CD4-positive, CD25-positive, alpha-beta regulatory T cell (primary cell): ENCODE results near the gene RPL6. TPM values are rescaled to one million over a fixed set of nuclear protein-coding genes. Genes with fewer than 3 reads are reported as not detected.
A peak's percentile ranks its signal among the peaks of the same experiment; 100 is the strongest.
"Not testable (repeated sequence)": the region's sequence is repeated elsewhere in the genome, so short reads cannot be mapped to it uniquely, and the experiment has no call there.

ENCODE experiments used
- ATAC-seq, 2 donors: fragments of 150-1000 bp; cut with Tn5 transposase; one replicate each; pipeline ENCODE4 v1.10.0; 2021; ENCODE audit warnings: low read depth in 2 of 2, moderate number of reproducible peaks in 2 of 2, moderate library complexity in 1 of 2
- DNase-seq, 3 donors: peaks; one replicate each; pipeline versions ENCODE4 v3.0.0 to v3.0.0-alpha.2; 2012 to 2022; ENCODE audit warnings: mixed read lengths in 1 of 3
- H3K27ac ChIP-seq: one replicate; pipeline ENCODE4 v1.7.0; 2013; ENCODE audit warnings: mild to moderate bottlenecking, low read length; ENCODE audit not compliant: insufficient read depth, poor library complexity, severe bottlenecking
- H3K27me3 ChIP-seq: one replicate; pipeline ENCODE4 v1.7.0; 2013; ENCODE audit warnings: low read length; ENCODE audit not compliant: control insufficient read depth, insufficient read depth
- H3K36me3 ChIP-seq: one replicate; pipeline ENCODE4 v1.7.0; 2013; ENCODE audit warnings: mild to moderate bottlenecking, low read length, moderate library complexity; ENCODE audit not compliant: control insufficient read depth, insufficient read depth
- H3K4me1 ChIP-seq: 2 replicates; pipeline ENCODE4 v1.7.0; 2013; ENCODE audit warnings: mild to moderate bottlenecking, low read length; ENCODE audit not compliant: insufficient read depth, control insufficient read depth, poor library complexity, severe bottlenecking
- H3K4me3 ChIP-seq: one replicate; pipeline ENCODE4 v1.7.0; 2013; ENCODE audit warnings: low read depth, mild to moderate bottlenecking, low read length, moderate library complexity
- H3K9me3 ChIP-seq, 2 experiments: 1 replicate in 1 of 2; 2 replicates in 1 of 2; pipeline ENCODE4 v1.7.0; 2013; ENCODE audit warnings: low read length in 2 of 2, mild to moderate bottlenecking in 1 of 2, moderate library complexity in 1 of 2; ENCODE audit not compliant: control insufficient read depth in 2 of 2
- H3K27ac Mint-ChIP-seq, 3 donors: one replicate each; pipeline ENCODE4 v1.8.0; 2020 to 2022; ENCODE audit warnings: mild to moderate bottlenecking in 3 of 3, mixed read lengths in 3 of 3, moderate library complexity in 2 of 3
- H3K27me3 Mint-ChIP-seq: one replicate; pipeline ENCODE4 v1.8.0; 2022; ENCODE audit warnings: mild to moderate bottlenecking, mixed read lengths
- H3K36me3 Mint-ChIP-seq: one replicate; pipeline ENCODE4 v1.8.0; 2020; ENCODE audit warnings: mixed read lengths
- H3K4me1 Mint-ChIP-seq, 4 donors: one replicate each; pipeline ENCODE4 v1.8.0; 2020 to 2022; ENCODE audit warnings: mixed read lengths in 4 of 4, mild to moderate bottlenecking in 1 of 4
- H3K4me3 Mint-ChIP-seq, 4 donors: one replicate each; pipeline ENCODE4 v1.8.0; 2020 to 2022; ENCODE audit warnings: mild to moderate bottlenecking in 4 of 4, mixed read lengths in 4 of 4, moderate library complexity in 3 of 4
- H3K9me3 Mint-ChIP-seq, 7 donors: one replicate each; pipeline ENCODE4 v1.8.0; 2020 to 2022; ENCODE audit warnings: mixed read lengths in 7 of 7, mild to moderate bottlenecking in 3 of 7, moderate library complexity in 2 of 7
- polyA plus RNA-seq, 4 donors: library from polyadenylated mRNA; unstranded; fragments of 300-500 nt; fragmentation: Illumina TruSeq; gene quantifications; one replicate each; pipeline ENCODE4 v1.2.3, GENCODE V29; 2021
- total RNA-seq: library from RNA; stranded (reverse); gene quantifications from one replicate; pipeline ENCODE4 v1.2.3, GENCODE V29; 2022

RPL6 gene
- total and polyA plus RNA-seq, 5 donors from 2014 or later, result 375 to 1,320 (median 585) TPM

DNA sequence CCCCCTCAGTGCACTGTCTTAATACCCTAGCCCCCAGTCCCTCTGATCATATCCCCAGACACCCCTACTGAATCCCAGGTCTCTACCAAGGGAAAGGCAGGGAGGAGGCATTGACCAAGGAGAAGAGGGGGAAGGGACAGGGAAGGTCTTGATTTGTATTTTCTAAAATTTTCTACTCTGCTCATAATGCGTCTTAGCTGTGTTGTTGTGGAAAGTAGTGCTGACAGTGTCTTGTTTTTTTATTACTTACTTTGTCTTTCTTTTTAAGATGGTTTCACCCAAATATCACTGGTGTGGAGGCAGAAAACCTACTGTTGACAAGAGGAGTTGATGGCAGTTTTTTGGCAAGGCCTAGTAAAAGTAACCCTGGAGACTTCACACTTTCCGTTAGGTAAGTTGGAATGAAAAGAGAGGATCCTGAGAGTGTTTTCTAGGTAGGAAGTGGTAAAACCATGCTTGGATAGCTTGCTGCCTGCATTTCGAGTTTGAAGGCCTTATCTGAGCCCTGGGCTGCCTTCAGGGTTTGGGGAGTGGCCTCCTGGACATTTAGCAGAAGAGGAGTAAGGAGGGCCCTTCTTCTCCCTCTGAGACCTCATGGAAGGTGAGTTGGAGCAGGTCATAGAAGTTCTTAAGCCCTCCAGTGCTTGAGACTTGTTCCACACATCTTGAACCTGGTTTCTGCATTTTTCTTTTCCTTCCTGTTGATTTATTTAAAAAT, 36.8 kb upstream of the RPL6 start:
- H3K27ac ChIP-seq, result no peak overlapping the region
- no peaks in the 10 kb centered on the region for H3K27me3 ChIP-seq
- H3K4me3 ChIP-seq, result no peak overlapping the region
- peaks cover 17% of the 10 kb centered on the region for H3K36me3 Mint-ChIP-seq
- H3K36me3 ChIP-seq, result peaks cover 21% of the 10 kb centered on the region
- H3K4me1 Mint-ChIP-seq, result peaks cover 6 to 22% (median 16%) of the 10 kb centered on the region in 4 donors
- no peaks in the 10 kb centered on the region for H3K9me3 Mint-ChIP-seq
- peak overlapping the region in 2 of 3 donors; percentile 67 to 83 for H3K27ac Mint-ChIP-seq
- no peak overlapping the region for H3K4me3 Mint-ChIP-seq
- ATAC-seq (no peak), DNase-seq (no peak)
- H3K27me3 Mint-ChIP-seq, result no peaks in the 10 kb centered on the region
- peaks cover 7% of the 10 kb centered on the region for H3K4me1 ChIP-seq
- no peaks in the 10 kb centered on the region for H3K9me3 ChIP-seq

DNA sequence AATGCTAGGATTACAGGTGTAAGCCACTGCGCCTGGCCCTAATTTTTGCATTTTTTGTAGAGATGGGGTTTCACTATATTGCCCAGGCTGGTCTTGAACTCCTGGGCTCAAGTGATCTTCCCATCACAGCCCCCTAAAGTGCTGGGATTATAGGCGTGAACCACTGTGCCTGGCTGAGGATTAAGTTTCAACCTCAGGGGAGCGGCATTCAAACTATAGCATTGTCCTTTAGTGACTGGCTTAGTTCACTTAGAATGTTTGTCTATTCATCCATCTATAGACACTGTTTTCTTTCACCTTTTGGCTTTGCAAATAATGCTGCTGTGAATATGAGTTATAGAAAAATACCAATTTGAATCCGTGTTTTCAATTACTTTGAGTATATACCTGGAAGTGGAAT, 34.5 kb upstream of the RPL6 start:
- Mint-ChIP-seq H3K9me3 (no peaks in the 10 kb centered on the region), H3K4me3 (no peak overlapping the region), H3K4me1 (peaks cover 10 to 25% (median 16%) of the 10 kb centered on the region in 4 donors), H3K36me3 (peaks cover 9% of the 10 kb centered on the region), H3K27ac (peak overlapping the region in 1 of 3 donors; percentile 26), H3K27me3 (no peaks in the 10 kb centered on the region)
- Histone ChIP-seq H3K27ac (no peak overlapping the region), H3K27me3 (no peaks in the 10 kb centered on the region), H3K9me3 (no peaks in the 10 kb centered on the region), H3K4me1 (peaks cover 7% of the 10 kb centered on the region), H3K36me3 (peaks cover 10% of the 10 kb centered on the region), H3K4me3 (no peak overlapping the region)
- DNase-seq (no peak), ATAC-seq (no peak)

DNA sequence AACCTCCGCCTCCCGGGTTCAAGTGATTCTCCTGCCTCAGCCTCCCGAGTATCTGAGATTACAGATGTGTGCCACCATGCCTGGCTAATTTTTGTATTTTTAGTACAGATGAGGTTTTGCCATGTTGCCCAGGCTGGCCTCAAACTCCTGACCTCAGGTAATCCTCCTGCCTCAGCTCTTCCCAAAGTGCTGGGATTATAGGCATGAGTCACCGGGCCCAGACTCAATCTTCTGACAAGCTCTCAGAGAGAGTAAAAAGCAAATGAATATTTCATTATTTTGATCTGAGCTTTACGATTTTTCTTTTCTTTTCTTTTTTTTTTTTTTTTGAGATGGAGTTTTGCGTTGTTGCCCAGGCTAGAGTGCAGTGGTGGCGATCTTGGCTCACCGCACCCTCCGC, 31.2 kb upstream of the RPL6 start:
- H3K4me1 ChIP-seq, H3K27ac ChIP-seq, ATAC-seq, H3K27me3 ChIP-seq, H3K9me3 Mint-ChIP-seq, H3K36me3 Mint-ChIP-seq, H3K27me3 Mint-ChIP-seq, DNase-seq, H3K4me3 Mint-ChIP-seq, H3K27ac Mint-ChIP-seq, H3K36me3 ChIP-seq, H3K4me3 ChIP-seq, H3K9me3 ChIP-seq: not testable (repeated sequence)
- H3K4me1 Mint-ChIP-seq, result peaks cover 17 to 25% (median 20%) of the 10 kb centered on the region in 4 donors

- Histone ChIP-seq H3K27me3 (no peaks in the 10 kb centered on the region), H3K36me3 (no peaks in the 10 kb centered on the region), H3K4me1 (no peaks in the 10 kb centered on the region), H3K27ac (no peak overlapping the region), H3K4me3 (no peak overlapping the region), H3K9me3 (no peaks in the 10 kb centered on the region)
- no peaks in the 10 kb centered on the region for H3K9me3 Mint-ChIP-seq
- no peaks in the 10 kb centered on the region for H3K27me3 Mint-ChIP-seq
- no peak for DNase-seq
- peaks cover 2% of the 10 kb centered on the region for H3K36me3 Mint-ChIP-seq
- peak overlapping the region in 1 of 3 donors; percentile 10 for H3K27ac Mint-ChIP-seq
- no peak overlapping the region for H3K4me3 Mint-ChIP-seq
- ATAC-seq, result no peak
- peaks cover 19 to 26% (median 22%) of the 10 kb centered on the region in 4 donors for H3K4me1 Mint-ChIP-seq
Measured at GRCh38 chr12:112439769-112440168, 30.4 kb upstream of the RPL6 start.

DNA sequence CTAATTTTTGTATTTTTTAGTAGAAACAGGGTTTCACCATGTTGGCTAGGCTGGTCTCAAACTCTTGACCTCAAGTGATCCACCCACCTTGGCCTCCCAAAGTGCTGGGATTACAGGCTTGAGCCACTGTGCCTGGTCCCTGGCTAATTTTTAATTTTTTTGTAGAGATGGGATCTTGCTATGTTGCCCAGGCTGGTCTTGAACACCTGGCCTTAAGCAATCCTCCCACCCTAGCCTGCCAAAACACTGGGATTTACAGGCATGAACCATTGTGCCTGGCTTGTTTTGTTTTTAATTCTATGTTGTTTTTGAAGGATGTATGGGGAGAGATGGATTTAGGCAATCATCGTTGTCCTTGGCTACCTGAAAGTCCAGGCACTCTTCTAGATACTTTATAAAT, 29.2 kb upstream of the RPL6 start:
- not testable (repeated sequence) for H3K4me3 ChIP-seq, H3K4me3 Mint-ChIP-seq, H3K4me1 ChIP-seq, H3K36me3 Mint-ChIP-seq, H3K9me3 ChIP-seq, H3K9me3 Mint-ChIP-seq, ATAC-seq, H3K27ac Mint-ChIP-seq, H3K27me3 ChIP-seq, H3K27ac ChIP-seq, DNase-seq, H3K27me3 Mint-ChIP-seq, H3K36me3 ChIP-seq
- peaks cover 18 to 28% (median 20%) of the 10 kb centered on the region in 4 donors for H3K4me1 Mint-ChIP-seq

DNA sequence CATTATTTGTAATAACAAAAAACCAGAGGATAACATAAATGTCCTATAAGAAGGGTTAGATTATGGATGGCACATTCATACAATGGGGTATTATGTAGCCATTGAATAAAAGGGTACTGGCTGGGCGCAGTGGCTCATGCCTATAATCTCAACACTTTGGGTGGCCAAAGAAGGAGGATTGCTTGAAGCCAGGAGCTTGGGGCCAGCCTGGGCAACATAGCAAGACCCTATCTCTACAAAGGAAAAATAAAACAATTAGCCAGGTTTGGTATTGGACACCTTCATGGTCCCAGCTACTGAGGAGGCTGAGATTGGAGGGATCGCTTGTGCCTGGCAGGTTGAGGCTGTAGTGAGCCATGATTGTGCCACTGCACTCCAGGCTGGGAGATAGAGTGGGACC, 24.1 kb upstream of the RPL6 start:
- DNase-seq, result no peak
- no peak for ATAC-seq
- Histone ChIP-seq H3K9me3 (no peaks in the 10 kb centered on the region), H3K27ac (no peak overlapping the region), H3K27me3 (no peaks in the 10 kb centered on the region), H3K36me3 (peaks cover 6% of the 10 kb centered on the region), H3K4me3 (no peak overlapping the region), H3K4me1 (no peaks in the 10 kb centered on the region)
- no peaks in the 10 kb centered on the region for H3K27me3 Mint-ChIP-seq
- H3K36me3 Mint-ChIP-seq, result peaks cover 11% of the 10 kb centered on the region
- H3K4me1 Mint-ChIP-seq, result peaks cover 24 to 42% (median 30%) of the 10 kb centered on the region in 4 donors
- H3K9me3 Mint-ChIP-seq, result no peaks in the 10 kb centered on the region
- H3K4me3 Mint-ChIP-seq, result no peak overlapping the region
- no peak overlapping the region for H3K27ac Mint-ChIP-seq

- no peak overlapping the region for H3K27ac Mint-ChIP-seq
- peaks cover 12 to 41% (median 23%) of the 10 kb centered on the region in 4 donors for H3K4me1 Mint-ChIP-seq
- no peak overlapping the region for H3K4me3 ChIP-seq
- H3K27ac ChIP-seq, result no peak overlapping the region
- peaks cover 15% of the 10 kb centered on the region for H3K36me3 Mint-ChIP-seq
- no peak overlapping the region for H3K4me3 Mint-ChIP-seq
- peaks cover 6% of the 10 kb centered on the region for H3K36me3 ChIP-seq
- H3K4me1 ChIP-seq, result no peaks in the 10 kb centered on the region
- H3K9me3 ChIP-seq, result no peaks in the 10 kb centered on the region
- no peaks in the 10 kb centered on the region for H3K9me3 Mint-ChIP-seq
- no peaks in the 10 kb centered on the region for H3K27me3 Mint-ChIP-seq
- no peak for ATAC-seq
- no peaks in the 10 kb centered on the region for H3K27me3 ChIP-seq
- DNase-seq, result no peak
Measured at GRCh38 chr12:112431965-112432364, 22.6 kb upstream of the RPL6 start.

DNA sequence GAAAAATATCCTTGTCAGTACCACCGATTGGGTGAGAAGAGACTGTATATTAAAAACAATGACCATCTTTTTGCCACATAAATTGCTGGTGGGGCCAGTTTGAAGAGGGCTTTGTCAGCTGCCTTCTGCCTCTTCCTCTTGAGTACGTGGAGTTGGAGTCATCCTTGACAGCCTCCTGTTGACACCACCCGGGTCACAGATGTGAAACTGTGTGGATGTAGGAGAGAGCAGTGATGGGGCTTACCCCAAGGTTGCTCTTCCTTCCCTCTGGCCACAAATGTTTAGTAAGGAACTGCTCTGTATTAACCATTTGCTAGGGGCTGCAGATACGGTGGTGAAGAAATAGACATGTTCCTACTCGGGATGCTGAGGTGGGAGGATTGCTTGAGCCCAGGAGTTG, 21.5 kb upstream of the RPL6 start:
- no peak overlapping the region for H3K27ac ChIP-seq
- peak overlapping the region in 1 of 4 donors; percentile 33 for H3K4me3 Mint-ChIP-seq
- H3K36me3 Mint-ChIP-seq, result peaks cover 15% of the 10 kb centered on the region
- H3K4me1 ChIP-seq, result no peaks in the 10 kb centered on the region
- H3K27me3 Mint-ChIP-seq, result no peaks in the 10 kb centered on the region
- no peaks in the 10 kb centered on the region for H3K27me3 ChIP-seq
- no peak for ATAC-seq
- peaks cover 9% of the 10 kb centered on the region for H3K36me3 ChIP-seq
- peaks cover 12 to 42% (median 18%) of the 10 kb centered on the region in 4 donors for H3K4me1 Mint-ChIP-seq
- DNase-seq, result no peak
- no peaks in the 10 kb centered on the region for H3K9me3 Mint-ChIP-seq
- no peak overlapping the region for H3K4me3 ChIP-seq
- H3K9me3 ChIP-seq, result no peaks in the 10 kb centered on the region
- H3K27ac Mint-ChIP-seq, result peak overlapping the region in 1 of 3 donors; percentile 79
